Glutamatergic neuron (in vitro differentiated cells): ENCODE data around the gene ACOXL. TPM values are rescaled to one million over a fixed set of nuclear protein-coding genes. Genes with fewer than 3 reads are reported as not detected.

ENCODE experiments used
- DNase-seq: peaks from one replicate; pipeline ENCODE4 v3.0.0; 2022
- H3K27ac Mint-ChIP-seq: one replicate; pipeline ENCODE4 v1.8.0; 2020; ENCODE audit warnings: mild to moderate bottlenecking, mixed read lengths, inconsistent platforms; ENCODE audit not compliant: unreplicated experiment
- H3K27me3 Mint-ChIP-seq: one replicate; pipeline ENCODE4 v1.8.0; 2020; ENCODE audit warnings: mild to moderate bottlenecking, moderate library complexity, mixed read lengths, inconsistent platforms; ENCODE audit not compliant: unreplicated experiment
- H3K36me3 Mint-ChIP-seq: one replicate; pipeline ENCODE4 v1.8.0; 2020; ENCODE audit warnings: mild to moderate bottlenecking, mixed read lengths, inconsistent platforms; ENCODE audit not compliant: unreplicated experiment
- H3K4me1 Mint-ChIP-seq: one replicate; pipeline ENCODE4 v1.8.0; 2020; ENCODE audit warnings: mild to moderate bottlenecking, low read depth, mixed read lengths, inconsistent platforms; ENCODE audit not compliant: unreplicated experiment
- H3K4me3 Mint-ChIP-seq: one replicate; pipeline ENCODE4 v1.8.0; 2020; ENCODE audit warnings: mild to moderate bottlenecking, mixed read lengths, inconsistent platforms; ENCODE audit not compliant: unreplicated experiment
- H3K9me3 Mint-ChIP-seq: one replicate; pipeline ENCODE4 v1.8.0; 2020; ENCODE audit warnings: mild to moderate bottlenecking, moderate library complexity, mixed read lengths, inconsistent platforms; ENCODE audit not compliant: unreplicated experiment
- CTCF ChIP-seq: fragments of 200-600 bp; sonication (generic); IDR thresholded peaks from one replicate; pipeline ENCODE4 v1.5.0; 2021; ENCODE audit not compliant: partially characterized antibody, unreplicated experiment
- total RNA-seq: library from RNA; stranded (reverse); fragmentation: NEBNext Ultra II Directional; extraction: Animal tissue kit (Norgen Biotek cat#: 25700); gene quantifications from one replicate; pipeline ENCODE4 v1.2.1, GENCODE V29; 2021; ENCODE audit not compliant: unreplicated experiment

Gene ACOXL
- total RNA-seq, 1 donor from 2014 or later, result 1.4 TPM

- DNase-seq, result no peak
- Mint-ChIP-seq H3K36me3 (peaks cover 5% of the 10 kb centered on the region), H3K4me3 (no peak overlapping the region), H3K9me3 (peaks cover 4% of the 10 kb centered on the region), H3K27ac (no peak overlapping the region), H3K4me1 (no peaks in the 10 kb centered on the region), H3K27me3 (no peaks in the 10 kb centered on the region)
- TF ChIP-seq CTCF, result no peak
These were observed 145.8 kb downstream of the ACOXL start for GRCh38 chr2:110878150-110878549.

- Mint-ChIP-seq H3K36me3 (peaks cover 5% of the 10 kb centered on the region), H3K27ac (no peak overlapping the region), H3K27me3 (no peaks in the 10 kb centered on the region), H3K9me3 (peaks cover 2% of the 10 kb centered on the region), H3K4me1 (no peaks in the 10 kb centered on the region), H3K4me3 (no peak overlapping the region)
- DNase-seq, result no peak
- no peak for TF ChIP-seq CTCF
These were observed 149.5 kb downstream of the ACOXL start for GRCh38 chr2:110881908-110882307.

- Mint-ChIP-seq H3K9me3 (no peaks in the 10 kb centered on the region), H3K27ac (no peak overlapping the region), H3K36me3 (no peaks in the 10 kb centered on the region), H3K27me3 (no peaks in the 10 kb centered on the region), H3K4me3 (no peak overlapping the region), H3K4me1 (no peaks in the 10 kb centered on the region)
- no peak for TF ChIP-seq CTCF
- DNase-seq, result no peak
These were observed 151.0 kb downstream of the ACOXL start for GRCh38 chr2:110883406-110883805.

- no peaks in the 10 kb centered on the region for H3K27me3 Mint-ChIP-seq
- no peak overlapping the region for H3K27ac Mint-ChIP-seq
- no peaks in the 10 kb centered on the region for H3K36me3 Mint-ChIP-seq
- H3K9me3 Mint-ChIP-seq, result no peaks in the 10 kb centered on the region
- no peak for TF ChIP-seq CTCF
- H3K4me3 Mint-ChIP-seq, result no peak overlapping the region
- no peak for DNase-seq
- H3K4me1 Mint-ChIP-seq, result no peaks in the 10 kb centered on the region
These were observed 152.9 kb downstream of the ACOXL start for GRCh38 chr2:110885256-110885655.

GRCh38 chr2:110886826-110887573 lies 154.6 kb downstream of the ACOXL start:
- Mint-ChIP-seq H3K4me3 (no peak overlapping the region), H3K9me3 (no peaks in the 10 kb centered on the region), H3K27me3 (no peaks in the 10 kb centered on the region), H3K36me3 (no peaks in the 10 kb centered on the region), H3K4me1 (no peaks in the 10 kb centered on the region), H3K27ac (no peak overlapping the region)
- DNase-seq, result no peak
- no peak for TF ChIP-seq CTCF
